Peyer's patch (tissue), 4 donors: ENCODE data around the gene PFN1.

Experiments used
- POLR2A ChIP-seq, 2 donors: fragments of 450-650 bp; IDR thresholded peaks; one replicate each; pipeline ENCODE4 v1.5.1; 2017; ENCODE audit warnings: antibody characterized with exemption in 2 of 2, mild to moderate bottlenecking in 2 of 2, moderate library complexity in 2 of 2
- TF ChIP-seq, protein P1 (sequence below), 6 experiments: fragments of 450-650 bp in 4 of 6; fragments of 200-600 bp in 2 of 6; sonication (generic) in 1 of 6; IDR thresholded peaks; one replicate each; pipeline ENCODE4 v1.5.1; 2017 to 2019; ENCODE audit warnings: antibody characterized with exemption in 6 of 6, mild to moderate bottlenecking in 3 of 6, moderate library complexity in 1 of 6

DNA sequence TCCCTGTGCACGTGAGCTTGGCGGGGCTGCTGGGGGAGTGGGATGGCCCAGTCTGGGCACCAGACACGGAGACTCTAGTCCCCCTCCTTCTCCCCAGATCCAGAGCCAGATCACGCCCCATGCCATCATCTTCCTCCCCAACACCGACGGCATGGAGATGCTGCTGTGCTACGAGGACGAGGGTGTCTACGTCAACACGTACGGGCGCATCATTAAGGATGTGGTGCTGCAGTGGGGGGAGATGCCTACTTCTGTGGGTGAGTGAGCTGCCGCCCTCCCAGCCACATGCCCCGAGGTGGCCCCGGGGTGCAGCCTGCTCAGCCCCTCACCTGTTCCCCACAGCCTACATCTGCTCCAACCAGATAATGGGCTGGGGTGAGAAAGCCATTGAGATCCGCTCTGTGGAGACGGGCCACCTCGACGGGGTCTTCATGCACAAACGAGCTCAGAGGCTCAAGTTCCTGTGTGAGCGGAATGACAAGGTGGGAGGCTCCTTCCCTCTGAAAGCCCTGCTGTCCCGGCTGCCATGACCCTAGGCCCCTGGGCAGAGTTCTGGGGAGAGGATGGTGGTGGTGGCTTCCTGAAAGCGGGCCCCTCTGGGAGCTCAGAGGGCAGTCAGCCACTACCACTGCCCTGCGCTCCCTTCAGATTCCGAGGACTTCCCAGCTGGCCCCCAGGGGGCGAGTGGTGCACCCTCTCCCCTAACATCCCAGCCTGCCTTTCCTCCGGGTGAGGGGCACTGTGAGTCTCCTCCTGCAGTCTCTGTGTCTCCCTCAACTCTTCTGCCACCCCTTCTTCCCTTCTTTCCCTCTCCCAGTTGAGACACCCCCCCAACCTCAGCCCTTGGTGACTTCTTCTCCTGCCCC, 51.8 kb downstream of the PFN1 start:
- TF ChIP-seq, protein P1, sequence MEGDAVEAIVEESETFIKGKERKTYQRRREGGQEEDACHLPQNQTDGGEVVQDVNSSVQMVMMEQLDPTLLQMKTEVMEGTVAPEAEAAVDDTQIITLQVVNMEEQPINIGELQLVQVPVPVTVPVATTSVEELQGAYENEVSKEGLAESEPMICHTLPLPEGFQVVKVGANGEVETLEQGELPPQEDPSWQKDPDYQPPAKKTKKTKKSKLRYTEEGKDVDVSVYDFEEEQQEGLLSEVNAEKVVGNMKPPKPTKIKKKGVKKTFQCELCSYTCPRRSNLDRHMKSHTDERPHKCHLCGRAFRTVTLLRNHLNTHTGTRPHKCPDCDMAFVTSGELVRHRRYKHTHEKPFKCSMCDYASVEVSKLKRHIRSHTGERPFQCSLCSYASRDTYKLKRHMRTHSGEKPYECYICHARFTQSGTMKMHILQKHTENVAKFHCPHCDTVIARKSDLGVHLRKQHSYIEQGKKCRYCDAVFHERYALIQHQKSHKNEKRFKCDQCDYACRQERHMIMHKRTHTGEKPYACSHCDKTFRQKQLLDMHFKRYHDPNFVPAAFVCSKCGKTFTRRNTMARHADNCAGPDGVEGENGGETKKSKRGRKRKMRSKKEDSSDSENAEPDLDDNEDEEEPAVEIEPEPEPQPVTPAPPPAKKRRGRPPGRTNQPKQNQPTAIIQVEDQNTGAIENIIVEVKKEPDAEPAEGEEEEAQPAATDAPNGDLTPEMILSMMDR (IDR thresholded peaks at IDR 0.05), result no peak
- no peak for TF ChIP-seq POLR2A (IDR thresholded peaks at IDR 0.05)
